ENCODE results near the gene SLC31A2. TPM values are rescaled to one million over a fixed set of nuclear protein-coding genes. Genes with fewer than 3 reads are reported as not detected.

SLC31A2 gene
- total and polyA plus RNA-seq, 4 experiments from 2014 or later, result 5.3 to 8.7 (median 6.5) TPM

Other genes with a start within 250 kb of the SLC31A2 start
- gene ZNF883, start 138.8 kb upstream of the SLC31A2 start, total RNA-seq, result under 1 TPM; 0.67 to 0.72 TPM
- 1 to 10 TPM; 1.6 to 1.7 TPM for gene ZNF883, start 138.8 kb upstream of the SLC31A2 start, polyA plus RNA-seq
- gene ZFP37, start 94.3 kb upstream of the SLC31A2 start, total RNA-seq, result 1 to 10 TPM; 2.9 TPM
- 1 to 10 TPM; 1.8 to 3.0 TPM for gene ZFP37, start 94.3 kb upstream of the SLC31A2 start, polyA plus RNA-seq
- 10 to 100 TPM; 34.3 to 34.9 TPM for gene FKBP15, start 70.3 kb downstream of the SLC31A2 start, total RNA-seq
- gene FKBP15, start 70.3 kb downstream of the SLC31A2 start, polyA plus RNA-seq, result 10 to 100 TPM in 1 of 2 donors, 1 to 10 TPM in 1; 1.9 to 19.6 TPM
- 1 to 10 TPM; 4.1 to 4.2 TPM for gene SLC31A1, start 70.5 kb downstream of the SLC31A2 start, total RNA-seq
- gene SLC31A1, start 70.5 kb downstream of the SLC31A2 start, polyA plus RNA-seq, result 1 to 10 TPM; 2.1 to 2.3 TPM
- 10 to 100 TPM; 44.4 to 47.3 TPM for gene CDC26, start 124.6 kb downstream of the SLC31A2 start, total RNA-seq
- 100 to 1,000 TPM; 149 to 213 TPM for gene CDC26, start 124.6 kb downstream of the SLC31A2 start, polyA plus RNA-seq
- gene PRPF4, start 124.7 kb downstream of the SLC31A2 start, total RNA-seq, result 10 to 100 TPM; 20.7 to 23.2 TPM
- gene PRPF4, start 124.7 kb downstream of the SLC31A2 start, polyA plus RNA-seq, result 10 to 100 TPM; 19.2 to 25.7 TPM
- gene RNF183, start 152.4 kb downstream of the SLC31A2 start, total RNA-seq, result not detected
- gene RNF183, start 152.4 kb downstream of the SLC31A2 start, polyA plus RNA-seq, result not detected
- under 1 TPM; 0.33 to 0.67 TPM for gene WDR31, start 189.3 kb downstream of the SLC31A2 start, total RNA-seq
- under 1 TPM in 1 of 2 donors, not detected in 1; 0.89 TPM for gene WDR31, start 189.3 kb downstream of the SLC31A2 start, polyA plus RNA-seq
- not detected for gene BSPRY, start 198.5 kb downstream of the SLC31A2 start, total RNA-seq
- under 1 TPM; 0.24 to 0.93 TPM for gene BSPRY, start 198.5 kb downstream of the SLC31A2 start, polyA plus RNA-seq
- gene HDHD3, start 226.0 kb downstream of the SLC31A2 start, total RNA-seq, result 10 to 100 TPM; 29.9 to 32.8 TPM
- 10 to 100 TPM; 40.8 to 52.3 TPM for gene HDHD3, start 226.0 kb downstream of the SLC31A2 start, polyA plus RNA-seq

All from CD4-positive, alpha-beta memory T cell (primary cell).